B cell (primary cell): ENCODE measurements around the gene CXCL8. TPM values are rescaled to one million over a fixed set of nuclear protein-coding genes. Genes with fewer than 3 reads are reported as not detected.

Experiments
- ATAC-seq: fragments of 200-7000 bp; cut with Tn5 transposase; one replicate; pipeline ENCODE4 v1.10.0; 2021; ENCODE audit warnings: low read depth, mild to moderate bottlenecking, moderate number of reproducible peaks, moderate library complexity
- CTCF ChIA-PET: fragments of 350-600 bp; sonication (Branson Sonifier 250); formaldehyde crosslinking; loops from one replicate; lab custom pipeline; 2021; ENCODE audit warnings: antibody characterized with exemption, inconsistent platforms; lab: Charles Lee
- POLR2A ChIA-PET: fragments of 350-600 bp; sonication (Branson Sonifier 250); formaldehyde crosslinking; loops from one replicate; lab custom pipeline; 2021; ENCODE audit warnings: antibody characterized with exemption; lab: Charles Lee
- DNase-seq: peaks from one replicate; pipeline ENCODE4 v3.0.0; 2013
- H2AFZ ChIP-seq: 2 replicates; pipeline ENCODE4 v1.6.1; 2012; ENCODE audit warnings: mild to moderate bottlenecking, low read depth, low read length; ENCODE audit not compliant: insufficient read depth, poor library complexity, severe bottlenecking
- H3K27ac ChIP-seq, 2 donors: 1 replicate in 1 of 2; 2 replicates in 1 of 2; pipeline ENCODE4 v1.5.1; 2012 to 2013; ENCODE audit warnings: low read length in 2 of 2, mild to moderate bottlenecking in 2 of 2, moderate library complexity in 1 of 2
- H3K27me3 ChIP-seq, 4 experiments: fragments of 200-600 bp in 1 of 4; sonication (generic) in 1 of 4; replicated peaks in 1 of 4; 1 replicate in 2 of 4; 2 replicates in 2 of 4; pipeline versions ENCODE4 v1.6.1 to v1.7.0; 2013 to 2016; ENCODE audit warnings: low read length in 3 of 4, mild to moderate bottlenecking in 2 of 4, mixed read lengths in 1 of 4, moderate library complexity in 1 of 4; ENCODE audit not compliant: insufficient read depth in 4 of 4, control insufficient read depth in 3 of 4; ENCODE audit errors: control extremely low read depth in 1 of 4
- H3K36me3 ChIP-seq, 2 experiments: replicated peaks in 1 of 2; 1 replicate in 1 of 2; 2 replicates in 1 of 2; pipeline versions ENCODE4 v1.6.1 to v1.7.1; 2013; ENCODE audit warnings: low read length in 1 of 2; ENCODE audit not compliant: insufficient read depth in 2 of 2, control insufficient read depth in 1 of 2; ENCODE audit errors: control extremely low read depth in 1 of 2, extremely low read depth in 1 of 2
- H3K4me1 ChIP-seq, 2 donors: fragments of 200-600 bp in 1 of 2; sonication (generic) in 1 of 2; 1 replicate in 1 of 2; 2 replicates in 1 of 2; pipeline versions ENCODE4 v1.5.1 to v1.6.1; 2013 to 2017; ENCODE audit warnings: low read length in 2 of 2; ENCODE audit not compliant: control insufficient read depth in 2 of 2, insufficient read depth in 2 of 2
- H3K4me2 ChIP-seq: replicated peaks from 2 replicates; pipeline ENCODE3; 2012; ENCODE audit warnings: mild to moderate bottlenecking, low read depth, low read length; ENCODE audit not compliant: poor library complexity, severe bottlenecking
- H3K4me3 ChIP-seq, 5 experiments: fragments of 200-600 bp in 1 of 5; sonication (generic) in 1 of 5; 1 replicate in 3 of 5; 2 replicates in 2 of 5; pipeline versions ENCODE4 v1.5.1 to v1.7.0; 2011 to 2016; ENCODE audit warnings: low read length in 4 of 5, mild to moderate bottlenecking in 4 of 5, low read depth in 2 of 5, control low read depth in 1 of 5, moderate library complexity in 1 of 5; ENCODE audit not compliant: insufficient read depth in 1 of 5; ENCODE audit errors: control extremely low read depth in 1 of 5, extremely low read depth in 1 of 5
- H3K79me2 ChIP-seq: fragments of 200-600 bp; sonication (generic); one replicate; pipeline ENCODE4 v1.6.0; 2016; ENCODE audit warnings: low read length; ENCODE audit not compliant: control insufficient read depth, insufficient read depth
- H3K9ac ChIP-seq: fragments of 200-600 bp; sonication (generic); 2 replicates; pipeline ENCODE4 v1.6.1; 2017; ENCODE audit warnings: mild to moderate bottlenecking, low read length, moderate library complexity
- H3K9me3 ChIP-seq, 3 donors: one replicate each; pipeline versions ENCODE4 v1.6.1 to v1.7.1; 2013; ENCODE audit warnings: low read length in 2 of 3; ENCODE audit not compliant: control insufficient read depth in 2 of 3, insufficient read depth in 1 of 3; ENCODE audit errors: control extremely low read depth in 1 of 3
- H4K20me1 ChIP-seq: 2 replicates; pipeline ENCODE4 v1.6.0; 2012; ENCODE audit warnings: mild to moderate bottlenecking, low read length; ENCODE audit not compliant: insufficient read depth, control insufficient read depth, poor library complexity, severe bottlenecking
- H3K27ac Mint-ChIP-seq: one replicate; pipeline ENCODE4 v1.8.0; 2021; ENCODE audit warnings: mixed read lengths
- H3K27me3 Mint-ChIP-seq: one replicate; pipeline ENCODE4 v1.8.0; 2021; ENCODE audit warnings: mixed read lengths
- H3K4me1 Mint-ChIP-seq: one replicate; pipeline ENCODE4 v1.8.0; 2021; ENCODE audit warnings: mixed read lengths
- H3K4me3 Mint-ChIP-seq: one replicate; pipeline ENCODE4 v1.8.0; 2021; ENCODE audit warnings: mixed read lengths
- H3K9me3 Mint-ChIP-seq: one replicate; pipeline ENCODE4 v1.8.0; 2022; ENCODE audit warnings: mixed read lengths; ENCODE audit not compliant: insufficient read depth
- EZH2 ChIP-seq: IDR thresholded peaks from 2 replicates; pipeline ENCODE4 v1.6.1; 2012; ENCODE audit warnings: borderline replicate concordance, low read depth, mild to moderate bottlenecking, moderate library complexity, low read length; ENCODE audit not compliant: insufficient read depth, poor library complexity, severe bottlenecking
- WGBS: methylation state at CpG from one replicate; pipeline ENCODE4 v1.1.5; 2013; ENCODE audit warnings: missing lambda C conversion rate; ENCODE audit not compliant: insufficient coverage; 5-methylcytosine and 5-hydroxymethylcytosine counted together
- intact Hi-C: fragments of 100-400 bp; cut with micrococcal nuclease; formaldehyde crosslinking; loops from one replicate; pipeline ENCODE4 v1.10.0; 2022
- polyA plus RNA-seq: library from polyadenylated mRNA; depleted of rRNA; stranded (reverse); fragments of >200 nt; gene quantifications from 2 replicates; pipeline ENCODE4 v1.2.3, GENCODE V29; 2012
- total RNA-seq, 2 donors: library from RNA; stranded (reverse); fragments of 120-200 nt in 1 of 2; gene quantifications; 1 replicate in 1 of 2; 2 replicates in 1 of 2; pipeline versions ENCODE4 v1.2.3 to v1.2.4, GENCODE V29; 2013 to 2022
- TF ChIP-seq, protein P1 (sequence below): fragments of 200-600 bp; IDR thresholded peaks from one replicate; pipeline ENCODE4 v1.8.0; 2022; ENCODE audit warnings: antibody characterized with exemption, mild to moderate bottlenecking

The CXCL8 gene
- total and polyA plus RNA-seq, 2 donors (not counting 1 experiment from before 2014, with no cell fraction given), result 0.32 to 7.5 TPM

GRCh38 chr4:73707269-73707875 is 33.0 kb upstream of the CXCL8 start:
- Mint-ChIP-seq H3K4me1 (no peaks in the 10 kb centered on the region), H3K4me3 (no peak overlapping the region), H3K27ac (no peak overlapping the region), H3K27me3 (peaks cover 16% of the 10 kb centered on the region), H3K9me3 (no peaks in the 10 kb centered on the region)
- POLR2A ChIA-PET, result no interaction called here
- TF ChIP-seq, protein P1, sequence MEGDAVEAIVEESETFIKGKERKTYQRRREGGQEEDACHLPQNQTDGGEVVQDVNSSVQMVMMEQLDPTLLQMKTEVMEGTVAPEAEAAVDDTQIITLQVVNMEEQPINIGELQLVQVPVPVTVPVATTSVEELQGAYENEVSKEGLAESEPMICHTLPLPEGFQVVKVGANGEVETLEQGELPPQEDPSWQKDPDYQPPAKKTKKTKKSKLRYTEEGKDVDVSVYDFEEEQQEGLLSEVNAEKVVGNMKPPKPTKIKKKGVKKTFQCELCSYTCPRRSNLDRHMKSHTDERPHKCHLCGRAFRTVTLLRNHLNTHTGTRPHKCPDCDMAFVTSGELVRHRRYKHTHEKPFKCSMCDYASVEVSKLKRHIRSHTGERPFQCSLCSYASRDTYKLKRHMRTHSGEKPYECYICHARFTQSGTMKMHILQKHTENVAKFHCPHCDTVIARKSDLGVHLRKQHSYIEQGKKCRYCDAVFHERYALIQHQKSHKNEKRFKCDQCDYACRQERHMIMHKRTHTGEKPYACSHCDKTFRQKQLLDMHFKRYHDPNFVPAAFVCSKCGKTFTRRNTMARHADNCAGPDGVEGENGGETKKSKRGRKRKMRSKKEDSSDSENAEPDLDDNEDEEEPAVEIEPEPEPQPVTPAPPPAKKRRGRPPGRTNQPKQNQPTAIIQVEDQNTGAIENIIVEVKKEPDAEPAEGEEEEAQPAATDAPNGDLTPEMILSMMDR, result no peak
- no peak for TF ChIP-seq EZH2
- H3K27ac ChIP-seq, result no peak overlapping the region
- ATAC-seq (no peak), DNase-seq (no peak)
- no peaks in the 10 kb centered on the region for H3K4me1 ChIP-seq
- CTCF ChIA-PET, result no interaction called here
- no peak overlapping the region for H3K4me2 ChIP-seq
- no peaks in the 10 kb centered on the region for H3K9me3 ChIP-seq
- H3K9ac ChIP-seq, result no peak overlapping the region
- H2AFZ ChIP-seq, result no peak overlapping the region
- no peaks in the 10 kb centered on the region for H4K20me1 ChIP-seq
- no peaks in the 10 kb centered on the region for H3K36me3 ChIP-seq
- no peak overlapping the region for H3K4me3 ChIP-seq
- H3K79me2 ChIP-seq, result no peaks in the 10 kb centered on the region
- intact Hi-C loops, result no loop called here
- 100% methylated on average over 1 of the region's 4 CpGs for WGBS
- no peaks in the 10 kb centered on the region for H3K27me3 ChIP-seq

GRCh38 chr4:73707918-73708577 is 32.3 kb upstream of the CXCL8 start:
- Histone ChIP-seq H4K20me1 (no peaks in the 10 kb centered on the region), H3K36me3 (no peaks in the 10 kb centered on the region), H3K79me2 (no peaks in the 10 kb centered on the region), H2AFZ (no peak overlapping the region), H3K27me3 (no peaks in the 10 kb centered on the region), H3K4me1 (no peaks in the 10 kb centered on the region), H3K9ac (no peak overlapping the region), H3K4me2 (no peak overlapping the region), H3K9me3 (no peaks in the 10 kb centered on the region), H3K4me3 (no peak overlapping the region), H3K27ac (no peak overlapping the region)
- Mint-ChIP-seq H3K4me3 (no peak overlapping the region), H3K4me1 (no peaks in the 10 kb centered on the region), H3K27ac (no peak overlapping the region), H3K9me3 (no peaks in the 10 kb centered on the region), H3K27me3 (peaks cover 11% of the 10 kb centered on the region)
- POLR2A ChIA-PET, result no interaction called here
- WGBS, result 0% methylated on average over 2 of the region's 7 CpGs
- DNase-seq (no peak), ATAC-seq (no peak)
- CTCF ChIA-PET, result no interaction called here
- TF ChIP-seq, protein P1, result no peak
- no peak for TF ChIP-seq EZH2
- intact Hi-C loops, result no loop called here
